SK-MEL-5 (cell line): ENCODE data around the gene KRR1. TPM values are rescaled to one million over a fixed set of nuclear protein-coding genes. Genes with fewer than 3 reads are reported as not detected.
"Not testable (repeated sequence)": the region's sequence is repeated elsewhere in the genome, so short reads cannot be mapped to it uniquely, and the experiment has no call there.

Experiments used
- DNase-seq: peaks from one replicate; pipeline ENCODE4 v3.0.0-alpha.2; 2016; ENCODE audit warnings: low read depth, low spot score
- in situ Hi-C: cut with HindIII; loops from 2 replicates; pipeline ENCODE4 v1.10.0; 2016; ENCODE audit warnings: low sequenced_read_pairs, high pct_unique_total_duplicates, low pct_unique_long_range_greater_than_20kb
- total RNA-seq: library from RNA; depleted of rRNA; stranded (reverse); fragments of >200 nt; shearing (Covaris generic); gene quantifications from 2 replicates; pipeline ENCODE4 v1.2.3, GENCODE V29; 2014

The KRR1 gene
- total RNA-seq, 1 experiment from 2014 or later: 65.4 TPM

DNA sequence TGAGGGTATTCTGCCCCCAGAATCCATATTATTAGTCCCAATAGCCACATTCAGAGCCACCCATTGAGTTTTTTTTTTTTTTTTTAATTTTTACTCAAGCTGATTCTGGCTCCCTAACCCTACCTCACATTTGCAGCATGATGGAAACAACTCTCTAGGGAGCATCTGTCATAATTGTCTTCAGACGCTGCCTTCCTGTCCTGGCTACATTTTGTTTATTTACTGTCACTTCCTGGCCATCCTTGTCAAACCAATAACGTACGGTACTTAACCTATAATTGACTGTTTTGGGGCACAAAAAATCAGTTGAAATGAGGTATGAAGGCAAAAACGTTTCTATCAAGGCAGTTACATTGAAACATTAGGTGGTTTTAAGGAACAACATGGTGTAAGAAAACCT, 28.8 kb downstream of the KRR1 start:
- in situ Hi-C loops: no loop called here
- DNase-seq: no peak

DNA sequence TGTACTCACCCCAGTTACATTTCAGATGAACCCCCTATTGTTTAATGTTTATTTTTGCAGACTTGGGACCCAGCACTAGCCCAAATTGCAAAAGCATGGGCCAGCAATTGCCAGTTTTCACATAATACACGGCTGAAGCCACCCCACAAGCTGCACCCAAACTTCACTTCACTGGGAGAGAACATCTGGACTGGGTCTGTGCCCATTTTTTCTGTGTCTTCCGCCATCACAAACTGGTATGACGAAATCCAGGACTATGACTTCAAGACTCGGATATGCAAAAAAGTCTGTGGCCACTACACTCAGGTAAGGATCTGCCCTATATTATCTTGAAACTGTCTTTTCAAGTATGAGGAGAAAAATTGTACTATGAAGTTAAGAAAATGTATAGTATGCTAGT, 29.6 kb downstream of the KRR1 start:
- DNase-seq: no peak
- in situ Hi-C loops: no loop called here

DNA sequence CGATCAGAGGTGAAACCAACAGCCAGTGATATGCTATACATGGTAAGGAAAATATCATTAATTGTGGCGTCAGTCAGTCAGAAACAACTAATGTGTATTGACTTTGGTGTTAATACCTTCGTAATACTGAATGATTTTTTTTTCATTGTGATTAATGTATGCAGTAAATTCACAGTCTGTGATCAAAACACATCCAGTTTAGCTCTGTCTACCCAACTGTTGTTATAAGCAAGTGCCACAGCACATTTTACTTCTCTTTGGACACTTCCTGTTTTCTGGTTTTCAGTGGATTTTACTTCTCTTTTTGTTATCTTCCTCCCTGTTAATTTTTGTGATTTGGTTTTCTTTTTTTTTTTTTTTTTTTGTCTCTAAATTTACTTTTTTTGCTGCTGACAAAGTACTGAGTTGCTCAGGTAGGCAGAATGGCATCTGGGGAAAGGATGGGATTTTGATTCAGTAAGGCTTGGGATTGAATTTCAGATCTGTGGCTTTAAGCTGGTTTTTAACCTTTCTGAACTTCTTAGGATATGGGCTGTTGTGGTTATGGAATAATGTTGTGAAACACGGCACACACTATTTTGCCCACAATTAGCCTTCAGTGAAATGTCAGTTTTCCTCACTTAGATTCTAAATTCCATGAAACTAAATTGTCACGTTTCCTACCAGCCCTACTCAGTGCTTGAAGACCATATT, 30.2 kb downstream of the KRR1 start:
- DNase-seq: no peak
- in situ Hi-C loops: no loop called here

DNA sequence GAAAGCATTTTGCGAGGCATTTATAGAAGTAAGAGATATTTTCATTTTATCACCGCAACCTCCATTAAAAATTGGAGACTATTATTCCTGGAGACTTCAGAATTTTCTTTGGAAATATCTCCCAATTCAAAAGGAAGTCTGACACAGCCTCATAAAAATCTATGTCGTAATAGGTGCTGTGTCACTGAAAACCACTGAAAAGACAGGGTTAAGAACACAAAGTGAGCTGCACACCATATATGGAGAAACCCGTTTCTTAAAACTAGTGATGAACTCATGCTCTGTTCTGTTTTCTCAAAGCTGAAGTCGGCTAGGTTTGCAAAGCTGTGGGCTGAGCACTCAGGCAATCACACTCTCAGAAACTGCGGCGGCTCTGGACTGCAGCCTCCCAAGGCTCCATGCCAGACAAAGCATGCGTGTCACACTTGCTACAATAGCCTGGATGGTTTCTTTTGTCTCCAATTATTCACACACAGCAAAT, 30.9 kb downstream of the KRR1 start, which contains the start of gene GLIPR1:
Gene GLIPR1, plus strand, starts transcription at position 287 of the 481 bp plus-strand sequence. Its CDS starts 126 bp downstream, at position 413.
- peak; percentile 29 for DNase-seq
- in situ Hi-C loops: no loop called here

DNA sequence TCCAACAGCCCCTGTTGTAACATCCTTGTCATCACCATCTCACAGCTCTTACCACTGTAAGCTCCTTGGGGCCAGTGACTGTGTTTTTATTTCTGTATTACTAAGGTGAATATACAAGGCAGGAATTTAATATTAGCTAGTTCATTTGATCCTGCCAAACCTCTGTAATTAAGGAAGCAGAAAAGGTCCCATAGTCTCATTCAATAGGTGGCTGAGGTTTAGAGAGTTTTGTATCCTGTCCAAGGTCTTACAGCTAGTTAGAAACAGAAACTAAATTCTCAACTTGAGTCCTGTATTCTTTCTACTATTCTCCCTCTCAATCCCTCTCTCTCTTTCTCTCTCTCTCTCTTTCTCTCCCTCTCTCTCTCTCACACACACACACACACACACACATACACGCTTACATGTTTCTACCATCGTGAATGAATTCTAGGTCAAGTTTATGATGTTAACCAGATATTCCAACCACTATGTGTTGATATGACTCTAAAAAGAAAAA, 31.4 kb downstream of the KRR1 start:
- in situ Hi-C loops: no loop called here
- no peak for DNase-seq

DNA sequence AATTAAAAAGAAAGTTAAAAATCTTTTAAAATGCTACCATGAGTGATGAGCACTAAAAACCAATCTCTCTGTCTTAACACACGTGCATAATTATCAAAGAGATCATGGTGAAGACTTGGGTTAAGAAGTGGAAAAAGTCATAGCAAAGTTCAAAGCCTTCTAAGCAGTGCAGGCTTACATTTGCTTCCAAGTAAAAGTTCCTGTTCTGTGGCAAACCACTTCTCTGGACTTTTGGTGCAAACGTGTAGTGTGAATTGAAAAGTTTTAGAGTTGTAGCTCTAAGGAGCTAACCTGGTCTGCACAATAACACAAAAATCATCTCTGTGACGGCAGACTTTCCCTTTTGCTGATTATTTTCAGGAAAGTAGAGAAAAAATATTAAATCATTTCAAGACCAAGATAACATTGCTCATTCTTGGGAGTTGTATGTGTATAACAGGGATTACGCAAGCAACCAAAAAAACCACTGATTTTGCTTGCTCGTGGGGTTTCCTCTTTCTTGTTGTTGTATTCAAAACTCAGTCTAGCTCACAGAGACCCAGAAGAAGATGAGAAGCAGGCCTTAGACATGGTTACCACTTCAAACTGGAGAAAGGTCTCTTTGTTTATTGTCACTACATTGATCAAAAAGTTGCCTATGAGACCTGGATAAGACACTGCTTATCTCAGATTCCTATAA, 33.2 kb downstream of the KRR1 start:
- DNase-seq: no peak
- in situ Hi-C loops: no loop called here

DNA sequence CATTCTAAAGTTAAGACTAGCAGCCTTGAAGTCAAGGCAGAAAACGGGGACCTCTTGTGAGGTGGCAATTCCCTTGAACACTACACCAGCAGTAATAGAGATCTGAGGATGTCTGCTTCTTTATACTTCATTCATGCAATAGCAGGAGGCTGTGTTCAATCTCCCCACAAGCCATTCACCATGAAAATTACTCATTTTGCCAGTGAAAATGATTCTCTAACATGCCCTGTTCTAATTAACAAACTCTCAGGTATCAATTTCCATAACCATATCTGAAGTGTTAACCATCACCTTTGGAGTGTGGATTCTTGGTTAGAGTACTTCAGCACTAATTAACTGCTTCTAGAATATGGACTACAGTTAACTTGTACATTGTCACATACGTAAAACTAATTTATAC, 34.3 kb downstream of the KRR1 start:
- in situ Hi-C loops: no loop called here

DNA sequence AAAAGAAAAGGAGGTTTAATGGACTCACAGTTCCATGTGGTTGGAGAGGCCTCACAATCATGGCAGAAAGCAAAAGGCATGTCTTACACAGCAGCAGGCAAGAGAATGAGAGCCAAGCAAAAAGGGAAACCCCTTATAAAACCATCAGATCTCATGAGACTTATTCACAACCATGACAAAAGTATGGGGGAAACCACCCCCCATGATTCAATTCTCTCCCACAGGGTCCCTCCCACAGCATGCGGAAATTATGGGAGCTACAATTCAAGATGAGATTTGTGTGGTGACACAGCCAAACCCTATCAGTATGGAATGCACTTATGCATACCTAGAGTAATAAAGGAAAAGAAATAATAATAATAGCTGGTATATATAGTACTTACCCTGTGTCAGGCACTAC, 35.3 kb downstream of the KRR1 start:
- no peak for DNase-seq
- in situ Hi-C loops: no loop called here

More for the DNA sequence above, 34.3 kb downstream of the KRR1 start:
- DNase-seq: no peak

DNA sequence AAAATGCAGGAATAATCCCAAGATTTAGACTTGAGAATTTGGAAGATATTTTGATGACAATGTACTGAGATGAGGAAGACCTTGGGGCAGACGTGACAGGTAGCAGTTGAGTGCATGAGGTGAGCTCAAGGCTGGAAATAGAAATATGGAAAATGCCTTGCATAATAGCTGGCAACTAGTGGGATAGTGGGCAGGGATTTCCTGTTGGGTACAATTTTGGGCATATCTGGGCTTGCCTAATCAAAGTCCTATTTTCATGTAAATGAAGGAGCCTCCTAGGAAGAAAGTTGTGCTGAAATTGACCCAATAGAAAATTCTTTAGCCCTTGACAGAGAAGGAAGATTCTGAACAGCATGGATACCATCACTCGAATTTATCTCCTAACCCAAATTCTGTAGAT, 37.3 kb downstream of the KRR1 start:
- in situ Hi-C loops: no loop called here
- no peak for DNase-seq

DNA sequence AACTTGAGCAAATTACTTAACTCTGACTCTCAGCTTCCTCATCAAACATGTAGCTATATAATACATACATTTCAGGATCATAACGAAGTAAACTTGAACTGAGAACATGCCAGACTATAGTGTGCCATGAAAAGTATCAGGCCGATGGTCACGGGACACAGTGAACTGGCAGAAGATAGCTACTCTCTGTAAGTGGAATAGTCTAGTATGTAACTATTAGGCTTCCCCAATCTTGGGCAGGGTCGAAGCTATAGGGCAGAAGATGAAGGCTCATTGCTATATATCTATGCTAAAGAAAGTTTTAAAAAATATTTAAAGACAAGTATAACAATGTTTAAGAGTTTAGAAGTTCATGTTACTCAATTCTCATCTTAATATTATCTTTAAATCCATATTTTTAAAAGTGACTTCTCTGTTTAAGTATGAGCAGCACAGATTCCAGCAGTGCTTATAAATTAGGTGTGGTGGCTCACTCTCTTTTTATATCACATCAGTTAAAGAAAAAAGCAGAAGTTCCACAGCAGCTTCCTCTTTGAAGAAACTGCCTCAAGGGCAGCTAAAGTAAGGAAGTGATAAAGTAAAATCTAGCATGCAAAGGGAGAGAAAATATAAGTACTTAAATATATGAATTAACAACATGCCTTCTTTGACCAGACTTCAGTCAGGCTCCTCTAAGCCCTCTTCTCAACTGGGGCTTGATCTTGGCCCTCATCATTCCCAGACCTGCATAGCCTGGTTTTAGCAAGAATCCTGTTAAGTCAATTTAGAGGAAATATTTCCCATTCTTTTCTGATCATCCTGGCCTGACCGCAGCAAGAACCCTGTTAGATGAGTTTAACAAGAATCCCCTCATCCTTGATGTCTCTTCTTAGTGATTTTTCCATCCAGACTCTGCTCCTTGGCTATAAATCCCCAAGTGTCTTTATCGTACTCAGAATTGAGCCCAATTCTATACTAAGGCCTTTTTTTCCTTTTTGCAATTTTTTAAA, 39.2 kb downstream of the KRR1 start:
- in situ Hi-C loops: no loop called here
- no peak for DNase-seq

DNA sequence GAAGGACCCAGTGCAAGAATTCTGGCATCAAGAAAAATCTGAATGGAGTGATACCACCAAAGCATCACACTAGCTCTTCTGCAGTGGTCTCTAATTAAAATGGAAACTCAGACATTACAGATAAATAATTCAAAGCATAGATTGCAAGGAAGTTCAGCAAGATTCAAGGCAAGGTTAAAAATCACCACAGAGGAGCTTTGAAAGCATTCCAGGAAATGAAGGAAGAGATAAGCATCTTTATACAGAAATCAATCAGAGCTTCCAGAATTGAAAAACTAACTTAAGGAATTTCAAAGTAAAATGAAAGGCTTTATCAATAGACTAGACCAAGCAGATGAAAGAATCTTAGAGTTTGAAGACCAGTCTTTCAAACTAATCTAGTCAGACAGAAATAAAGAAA, 51.2 kb downstream of the KRR1 start:
- no peak for DNase-seq
- in situ Hi-C loops: no loop called here

DNA sequence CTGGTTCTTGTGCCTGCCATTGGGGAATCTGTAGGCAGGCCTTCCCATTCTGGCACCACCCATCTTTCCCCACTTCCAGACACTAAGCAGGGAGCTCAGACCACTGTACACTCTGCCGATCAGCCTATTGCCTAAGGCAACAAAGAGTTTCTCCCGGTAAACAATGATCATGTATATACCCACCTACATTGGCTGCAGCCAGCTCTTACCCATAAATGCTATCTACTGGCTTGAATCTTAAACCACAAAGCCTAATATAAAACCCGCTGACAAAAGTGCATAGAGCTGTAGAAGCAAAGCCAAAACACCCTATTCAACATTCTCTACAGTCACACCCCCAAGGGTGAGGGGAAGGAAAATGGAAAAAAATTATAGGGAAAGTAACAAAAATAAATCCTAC, 51.7 kb downstream of the KRR1 start:
- in situ Hi-C loops: no loop called here
- no peak for DNase-seq

DNA sequence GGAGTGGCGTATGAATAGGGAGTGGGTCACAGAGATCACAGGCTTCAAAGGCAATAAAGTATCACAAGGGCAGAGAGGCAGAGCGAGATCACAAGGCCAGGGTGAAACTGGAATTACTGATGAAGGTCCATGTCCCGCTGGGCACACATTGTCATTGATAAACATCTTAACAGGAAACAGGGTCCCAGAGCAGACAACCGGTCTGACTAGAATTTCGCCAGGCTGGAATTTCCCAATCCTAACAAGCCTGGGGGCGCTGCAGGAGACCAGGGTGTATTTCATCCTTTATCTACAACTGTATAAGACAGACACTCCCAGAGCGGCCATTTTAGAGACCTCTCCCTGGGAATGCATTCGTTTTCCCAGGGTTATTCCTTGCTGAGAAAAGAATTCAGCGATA, 53.5 kb downstream of the KRR1 start:
- DNase-seq, in situ Hi-C loops: not testable (repeated sequence)

DNA sequence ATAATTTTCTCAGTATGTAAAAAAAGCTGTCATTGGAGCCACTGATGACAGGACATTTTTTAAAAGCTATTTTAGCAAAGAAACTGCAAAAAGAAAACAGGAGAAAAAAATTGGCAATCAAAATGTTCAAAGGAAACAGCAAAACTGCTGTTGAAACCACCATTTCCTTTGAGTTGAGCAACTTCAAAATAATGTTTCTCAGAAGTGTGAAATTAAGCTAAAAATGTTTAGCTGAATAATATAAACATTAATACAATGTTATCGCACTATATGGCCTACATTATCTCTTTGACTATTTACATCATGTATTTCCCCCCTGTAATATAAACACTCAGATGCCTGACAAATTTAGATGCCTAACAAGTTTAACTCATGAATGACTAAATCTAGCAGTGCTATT, 54.2 kb downstream of the KRR1 start:
- in situ Hi-C loops: no loop called here
- no peak for DNase-seq

DNA sequence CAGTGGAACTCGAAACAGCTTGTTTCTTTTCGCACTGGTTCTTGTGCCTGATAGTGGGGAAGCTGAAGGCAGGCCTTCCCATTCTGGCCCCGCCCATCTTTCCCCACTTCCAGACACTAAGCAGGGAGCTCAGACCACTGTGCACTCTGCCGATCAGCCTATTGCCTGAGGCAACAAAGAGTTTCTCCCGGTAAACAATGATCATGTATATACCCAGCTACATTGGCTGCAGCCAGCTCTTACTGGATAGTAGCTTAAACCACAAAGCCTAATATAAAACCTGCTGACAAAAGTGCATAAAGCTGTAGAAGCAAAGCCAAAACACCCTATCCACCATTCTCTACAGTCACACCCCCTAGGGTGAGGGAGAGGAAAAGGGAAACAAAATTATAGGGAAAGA, 55.6 kb downstream of the KRR1 start:
- DNase-seq: peak; percentile 28
- in situ Hi-C loops: no loop called here

DNA sequence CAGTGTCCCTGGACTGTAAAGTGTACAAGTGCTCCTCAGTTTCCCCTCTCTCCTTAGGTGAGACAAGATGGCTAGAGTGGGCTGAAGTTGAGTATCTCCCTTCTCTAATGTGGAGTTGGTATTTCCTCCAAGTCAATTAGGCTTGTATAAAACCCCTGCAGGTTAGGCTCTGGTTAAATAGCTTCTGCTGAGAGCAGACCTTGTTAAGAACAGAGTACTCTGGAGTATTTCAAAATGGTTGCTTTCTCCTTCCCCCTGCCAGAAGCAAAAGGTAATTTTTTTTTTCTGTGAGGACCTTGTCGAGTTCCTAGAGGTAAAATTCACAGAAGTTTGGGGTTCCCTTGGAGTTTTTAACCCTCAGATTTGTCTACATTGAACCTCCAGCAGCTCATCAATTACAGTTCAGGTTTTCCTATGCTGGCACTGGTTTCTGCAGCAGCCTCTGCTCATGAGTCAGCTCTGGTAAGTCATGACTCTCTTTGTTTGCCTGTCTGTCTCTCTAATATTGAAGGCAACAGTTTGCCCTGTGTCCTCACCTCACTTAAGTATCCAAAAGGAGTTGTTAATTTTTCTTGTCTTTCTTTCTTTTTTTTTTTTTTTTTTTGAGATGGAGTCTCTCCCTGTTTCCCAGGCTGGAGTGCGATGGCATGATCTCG, 58.6 kb downstream of the KRR1 start:
- in situ Hi-C loops: no loop called here

DNA sequence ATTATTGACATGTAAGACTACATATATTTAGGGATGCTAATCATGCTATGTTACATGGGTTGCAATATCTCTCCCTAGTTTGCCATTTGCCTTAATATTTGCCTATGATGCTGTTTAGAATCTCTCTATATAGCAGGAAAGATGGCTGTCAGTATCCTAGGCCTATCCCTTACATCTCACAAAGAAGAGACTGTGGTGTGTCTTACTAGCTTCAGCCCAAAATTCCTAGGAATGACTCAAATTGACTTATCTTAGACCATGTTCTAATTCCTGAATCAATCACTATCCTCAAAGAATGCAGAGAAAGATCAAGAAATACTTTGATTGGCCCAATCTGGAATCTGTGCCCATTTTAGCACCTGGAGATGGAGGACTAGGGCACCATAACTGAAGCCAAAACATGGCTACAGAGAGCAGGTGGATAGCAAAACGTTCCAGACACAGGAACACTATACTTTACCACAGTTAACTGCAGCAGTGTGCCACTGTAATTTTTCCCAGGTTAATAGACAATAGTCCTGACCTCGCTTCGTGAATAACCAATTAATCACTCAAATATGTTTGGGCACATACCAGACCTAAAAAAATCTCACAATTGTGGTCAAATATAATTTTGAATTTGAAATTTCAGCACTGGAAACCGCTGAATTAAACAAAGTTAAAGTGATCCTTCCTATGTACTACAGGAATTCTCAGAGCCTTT, 63.6 kb downstream of the KRR1 start:
- in situ Hi-C loops: no loop called here
- DNase-seq: no peak

More for the DNA sequence above, 58.6 kb downstream of the KRR1 start:
- no peak for DNase-seq
